H9 (cell line): ENCODE measurements around the gene PKD2L1. TPM values are rescaled to one million over a fixed set of nuclear protein-coding genes. Genes with fewer than 3 reads are reported as not detected.
"Not testable (repeated sequence)": the region's sequence is repeated elsewhere in the genome, so short reads cannot be mapped to it uniquely, and the experiment has no call there.

Experiments
- DNase-seq: peaks from one replicate; pipeline ENCODE4 v3.0.0-alpha.2; 2017
- H2AFZ ChIP-seq: one replicate; pipeline ENCODE4 v1.6.1; 2013; ENCODE audit warnings: mild to moderate bottlenecking, low read length, control low read depth, moderate library complexity
- H2AK5ac ChIP-seq: 2 replicates; pipeline ENCODE4 v1.6.1; 2013; ENCODE audit warnings: low read length, control low read depth, mixed read lengths; ENCODE audit not compliant: insufficient read length
- H2BK120ac ChIP-seq: one replicate; pipeline ENCODE4 v1.6.1; 2013; ENCODE audit warnings: low read depth, mild to moderate bottlenecking, low read length, control low read depth, inconsistent platforms; ENCODE audit not compliant: poor library complexity, severe bottlenecking
- H2BK12ac ChIP-seq: 2 replicates; pipeline ENCODE4 v1.6.1; 2013; ENCODE audit warnings: low read length, control low read depth, mixed read lengths, low read depth; ENCODE audit not compliant: insufficient read length
- H2BK15ac ChIP-seq: 2 replicates; pipeline ENCODE4 v1.6.1; 2013; ENCODE audit warnings: low read depth, low read length, control low read depth
- H2BK20ac ChIP-seq: one replicate; pipeline ENCODE4 v1.6.1; 2013; ENCODE audit warnings: low read depth, mild to moderate bottlenecking, low read length, control low read depth, inconsistent platforms; ENCODE audit not compliant: poor library complexity, severe bottlenecking
- H2BK5ac ChIP-seq: 2 replicates; pipeline ENCODE4 v1.6.1; 2013; ENCODE audit warnings: low read length, control low read depth, mixed read lengths; ENCODE audit not compliant: insufficient read length
- H3K14ac ChIP-seq: 2 replicates; pipeline ENCODE4 v1.6.1; 2013; ENCODE audit warnings: low read length, control low read depth; ENCODE audit not compliant: insufficient read depth
- H3K18ac ChIP-seq: 2 replicates; pipeline ENCODE4 v1.6.1; 2013; ENCODE audit warnings: low read depth, mild to moderate bottlenecking, mixed read lengths, low read length, control low read depth; ENCODE audit not compliant: insufficient read length
- H3K23ac ChIP-seq: 2 replicates; pipeline ENCODE4 v1.6.1; 2013; ENCODE audit warnings: low read length, control low read depth, mixed read lengths, low read depth; ENCODE audit not compliant: insufficient read length
- H3K23me2 ChIP-seq: 2 replicates; pipeline ENCODE4 v1.6.1; 2013; ENCODE audit warnings: low read depth, mild to moderate bottlenecking, mixed read lengths, low read length, control low read depth; ENCODE audit not compliant: insufficient read length, poor library complexity, severe bottlenecking
- H3K27ac ChIP-seq: 2 replicates; pipeline ENCODE4 v1.5.1; 2013; ENCODE audit warnings: low read length, control low read depth, mixed read lengths, low read depth; ENCODE audit not compliant: insufficient read length
- H3K27me3 ChIP-seq: 2 replicates; pipeline ENCODE4 v1.6.1; 2013; ENCODE audit warnings: low read length, control low read depth, inconsistent platforms; ENCODE audit not compliant: insufficient read depth
- H3K4ac ChIP-seq: 2 replicates; pipeline ENCODE4 v1.6.1; 2013; ENCODE audit warnings: low read depth, mild to moderate bottlenecking, control low read depth, inconsistent platforms, low read length, moderate library complexity
- H3K4me1 ChIP-seq: 2 replicates; pipeline ENCODE4 v1.6.1; 2013; ENCODE audit warnings: low read length, control low read depth, inconsistent platforms; ENCODE audit not compliant: insufficient read depth
- H3K4me2 ChIP-seq: 2 replicates; pipeline ENCODE4 v1.6.1; 2013; ENCODE audit warnings: low read length, control low read depth, mixed read lengths; ENCODE audit not compliant: insufficient read length, insufficient read depth
- H3K56ac ChIP-seq: 2 replicates; pipeline ENCODE4 v1.6.1; 2013; ENCODE audit warnings: low read depth, mild to moderate bottlenecking, mixed read lengths, low read length, control low read depth; ENCODE audit not compliant: insufficient read length
- H3K79me1 ChIP-seq: 2 replicates; pipeline ENCODE4 v1.6.1; 2013; ENCODE audit warnings: low read depth, mild to moderate bottlenecking, moderate library complexity, low read length, control low read depth, inconsistent platforms; ENCODE audit not compliant: insufficient read depth, poor library complexity, severe bottlenecking
- H3K79me2 ChIP-seq: 2 replicates; pipeline ENCODE4 v1.6.1; 2013; ENCODE audit warnings: low read length, control low read depth, inconsistent platforms; ENCODE audit not compliant: insufficient read depth
- H3K9ac ChIP-seq: 2 replicates; pipeline ENCODE4 v1.6.1; 2013; ENCODE audit warnings: low read length, control low read depth, mixed read lengths; ENCODE audit not compliant: insufficient read length; ENCODE audit errors: extremely low read depth
- H3K9me3 ChIP-seq: one replicate; pipeline ENCODE4 v1.6.1; 2013; ENCODE audit warnings: low read depth, low read length, inconsistent platforms; ENCODE audit not compliant: control insufficient read depth
- H3T11ph ChIP-seq: one replicate; pipeline ENCODE4 v1.6.1; 2013; ENCODE audit warnings: mild to moderate bottlenecking, low read length, control low read depth, inconsistent platforms
- H4K20me1 ChIP-seq: one replicate; pipeline ENCODE4 v1.6.1; 2013; ENCODE audit not compliant: control insufficient read depth, insufficient read length, insufficient read depth
- H4K5ac ChIP-seq: 2 replicates; pipeline ENCODE4 v1.6.1; 2013; ENCODE audit warnings: low read depth, mild to moderate bottlenecking, mixed read lengths, low read length, control low read depth; ENCODE audit not compliant: insufficient read length
- H4K8ac ChIP-seq: replicated peaks from 2 replicates; pipeline ENCODE4 v1.6.1; 2013; ENCODE audit warnings: low read length, control low read depth, mixed read lengths, low read depth; ENCODE audit not compliant: insufficient read length
- H4K91ac ChIP-seq: 2 replicates; pipeline ENCODE4 v1.6.1; 2013; ENCODE audit warnings: low read depth, mild to moderate bottlenecking, moderate library complexity, mixed read lengths, low read length, control low read depth; ENCODE audit not compliant: insufficient read length
- H3K27ac Mint-ChIP-seq, 3 experiments: 2 replicates in 2 of 3; 3 replicates in 1 of 3; pipeline ENCODE4 v1.8.0; 2020 to 2021; ENCODE audit warnings: mixed read lengths in 3 of 3, mild to moderate bottlenecking in 1 of 3, moderate library complexity in 1 of 3
- H3K27me3 Mint-ChIP-seq: 2 replicates; pipeline ENCODE4 v1.8.0; 2021; ENCODE audit warnings: low read depth, mild to moderate bottlenecking, moderate library complexity, mixed read lengths
- H3K36me3 Mint-ChIP-seq, 3 experiments: 2 replicates in 2 of 3; 3 replicates in 1 of 3; pipeline ENCODE4 v1.8.0; 2020 to 2021; ENCODE audit warnings: low read depth in 3 of 3, mixed read lengths in 3 of 3; ENCODE audit not compliant: insufficient read depth in 1 of 3
- H3K4me1 Mint-ChIP-seq, 2 experiments: 2 replicates each; pipeline ENCODE4 v1.8.0; 2020; ENCODE audit warnings: mixed read lengths in 2 of 2
- H3K4me3 Mint-ChIP-seq, 2 experiments: 2 replicates in 1 of 2; 3 replicates in 1 of 2; pipeline ENCODE4 v1.8.0; 2020 to 2021; ENCODE audit warnings: mild to moderate bottlenecking in 2 of 2, mixed read lengths in 2 of 2, moderate library complexity in 1 of 2
- H3K9me3 Mint-ChIP-seq, 2 experiments: 2 replicates in 1 of 2; 3 replicates in 1 of 2; pipeline ENCODE4 v1.8.0; 2020; ENCODE audit warnings: mild to moderate bottlenecking in 2 of 2, mixed read lengths in 2 of 2, moderate library complexity in 1 of 2
- WGBS: extraction: QIAGEN DNeasy Blood & Tissue Kit; methylation state at CpG from one replicate; pipeline ENCODE4 v1.1.7; 2013; ENCODE audit warnings: missing lambda C conversion rate, low lambda C conversion rate, mixed read lengths; ENCODE audit not compliant: insufficient read length; ENCODE audit errors: extremely low coverage; 5-methylcytosine and 5-hydroxymethylcytosine counted together
- total RNA-seq: library from RNA; stranded (reverse); gene quantifications from 2 replicates; pipeline ENCODE4 v1.2.1, GENCODE V29; 2021
- TF ChIP-seq, protein P1 (sequence below): fragments of 200-600 bp; sonication (generic); conservative IDR thresholded peaks from 3 replicates; pipeline ENCODE4 v1.8.0; 2021; ENCODE audit warnings: antibody characterized with exemption, mild to moderate bottlenecking

Gene PKD2L1
- total RNA-seq, 1 experiment from 2014 or later, result 0.20 TPM

DNA sequence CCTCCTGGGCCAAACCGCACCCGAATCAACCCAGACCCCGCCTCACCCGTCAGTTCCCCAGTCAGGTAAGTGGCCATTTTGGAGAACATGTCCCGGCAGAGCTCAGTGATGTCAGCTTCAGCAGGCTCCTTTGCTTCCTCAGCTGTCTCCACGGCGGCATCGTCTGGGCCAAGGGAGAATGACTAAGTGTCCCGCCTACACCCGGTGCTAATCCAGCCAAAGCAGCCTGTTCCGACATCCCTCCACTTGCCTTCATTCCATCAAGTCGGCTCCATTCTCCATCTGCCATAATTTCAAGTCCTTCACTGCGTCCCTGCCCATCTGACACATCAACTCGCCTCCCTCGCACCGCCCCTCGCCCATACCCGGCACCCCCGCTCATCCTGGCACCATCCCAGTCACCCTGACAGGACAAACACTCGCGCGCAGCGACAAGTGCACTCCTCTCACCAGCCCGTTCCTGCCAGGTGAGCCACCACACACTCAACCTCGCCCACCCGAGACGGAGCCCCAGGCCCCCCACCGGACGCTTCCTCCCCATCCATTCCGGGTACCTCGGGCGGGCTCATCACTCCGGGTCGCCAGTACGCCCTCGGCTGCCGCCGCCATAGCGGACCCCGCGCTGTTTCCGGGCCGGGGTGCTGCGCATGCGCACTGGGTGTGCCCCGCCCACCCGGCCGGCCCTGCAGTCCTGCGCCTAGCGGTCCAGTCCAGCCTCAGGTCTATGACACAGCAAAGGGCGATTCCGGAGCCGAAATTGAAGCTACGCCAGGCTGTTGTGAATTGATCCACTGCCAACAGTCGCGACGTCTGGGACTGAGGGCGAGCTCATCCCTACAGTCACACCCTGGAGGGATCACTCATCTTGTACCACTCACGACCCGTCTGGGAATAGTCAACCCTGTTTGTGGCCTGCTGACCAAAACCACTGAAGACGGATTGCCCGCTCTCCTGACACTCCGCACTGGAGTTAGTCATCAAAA is 43.7 kb downstream of the PKD2L1 start, which contains the start of gene BLOC1S2:
Gene BLOC1S2 (minus strand): TSS at position 630 of the 983 bp plus-strand sequence. CDS start 21 bp downstream, at position 609.
- no peaks in the 10 kb centered on the region for H3K79me1 ChIP-seq
- no peak within 1 kb of the TSS for H3K27ac ChIP-seq
- peak within 1 kb of the TSS; percentile 66 for H2AFZ ChIP-seq
- peak within 1 kb of the TSS; percentile 11 for H2BK12ac ChIP-seq
- peaks cover 14 to 16% of the 10 kb centered on the region in 2 experiments for H3K4me1 Mint-ChIP-seq
- peak within 1 kb of the TSS; percentile 89 to 95 (median 92); a peak in 6 of 7 replicates for H3K27ac Mint-ChIP-seq
- H3K4ac ChIP-seq, result no peak within 1 kb of the TSS
- peak within 1 kb of the TSS; percentile 64 for H3K14ac ChIP-seq
- peaks cover 0 to 10% (median 10%) of the 10 kb centered on the region in 3 experiments; a peak in 5 of 7 replicates for H3K36me3 Mint-ChIP-seq
- H3K27me3 Mint-ChIP-seq, result peaks cover 5% of the 10 kb centered on the region
- H2BK15ac ChIP-seq, result no peak within 1 kb of the TSS
- WGBS, result no CpG with 5 or more reads among the region's 63 CpGs
- no peak within 1 kb of the TSS for H3K56ac ChIP-seq
- H3T11ph ChIP-seq, result no peak within 1 kb of the TSS
- peak; percentile 91 for DNase-seq
- TF ChIP-seq, protein P1, sequence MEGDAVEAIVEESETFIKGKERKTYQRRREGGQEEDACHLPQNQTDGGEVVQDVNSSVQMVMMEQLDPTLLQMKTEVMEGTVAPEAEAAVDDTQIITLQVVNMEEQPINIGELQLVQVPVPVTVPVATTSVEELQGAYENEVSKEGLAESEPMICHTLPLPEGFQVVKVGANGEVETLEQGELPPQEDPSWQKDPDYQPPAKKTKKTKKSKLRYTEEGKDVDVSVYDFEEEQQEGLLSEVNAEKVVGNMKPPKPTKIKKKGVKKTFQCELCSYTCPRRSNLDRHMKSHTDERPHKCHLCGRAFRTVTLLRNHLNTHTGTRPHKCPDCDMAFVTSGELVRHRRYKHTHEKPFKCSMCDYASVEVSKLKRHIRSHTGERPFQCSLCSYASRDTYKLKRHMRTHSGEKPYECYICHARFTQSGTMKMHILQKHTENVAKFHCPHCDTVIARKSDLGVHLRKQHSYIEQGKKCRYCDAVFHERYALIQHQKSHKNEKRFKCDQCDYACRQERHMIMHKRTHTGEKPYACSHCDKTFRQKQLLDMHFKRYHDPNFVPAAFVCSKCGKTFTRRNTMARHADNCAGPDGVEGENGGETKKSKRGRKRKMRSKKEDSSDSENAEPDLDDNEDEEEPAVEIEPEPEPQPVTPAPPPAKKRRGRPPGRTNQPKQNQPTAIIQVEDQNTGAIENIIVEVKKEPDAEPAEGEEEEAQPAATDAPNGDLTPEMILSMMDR, result no peak
- no peak within 1 kb of the TSS for H2AK5ac ChIP-seq
- no peaks in the 10 kb centered on the region for H3K9me3 ChIP-seq
- H3K4me3 Mint-ChIP-seq, result peak within 1 kb of the TSS; percentile 92 to 98
- no peaks in the 10 kb centered on the region for H4K20me1 ChIP-seq
- peak within 1 kb of the TSS; percentile 20 for H2BK5ac ChIP-seq
- peaks cover 9% of the 10 kb centered on the region; the same call in 1 of the 2 replicates for H3K79me2 ChIP-seq
- H3K23me2 ChIP-seq, result peaks cover 13% of the 10 kb centered on the region
- H4K91ac ChIP-seq, result no peak within 1 kb of the TSS
- H3K9me3 Mint-ChIP-seq, result no peaks in the 10 kb centered on the region
- peak within 1 kb of the TSS; percentile 76 for H3K18ac ChIP-seq
- no peaks in the 10 kb centered on the region; the same call in 1 of the 2 replicates for H3K4me1 ChIP-seq
- H3K27me3 ChIP-seq, result no peaks in the 10 kb centered on the region
- H4K5ac ChIP-seq, result peak within 1 kb of the TSS; percentile 73
- no peak within 1 kb of the TSS for H2BK20ac ChIP-seq
- H4K8ac ChIP-seq, result no peak within 1 kb of the TSS
- H3K9ac ChIP-seq, result peak within 1 kb of the TSS; percentile 71
- no peak within 1 kb of the TSS for H3K23ac ChIP-seq
- H2BK120ac ChIP-seq, result no peak within 1 kb of the TSS
- H3K4me2 ChIP-seq, result peak within 1 kb of the TSS; percentile 75

DNA sequence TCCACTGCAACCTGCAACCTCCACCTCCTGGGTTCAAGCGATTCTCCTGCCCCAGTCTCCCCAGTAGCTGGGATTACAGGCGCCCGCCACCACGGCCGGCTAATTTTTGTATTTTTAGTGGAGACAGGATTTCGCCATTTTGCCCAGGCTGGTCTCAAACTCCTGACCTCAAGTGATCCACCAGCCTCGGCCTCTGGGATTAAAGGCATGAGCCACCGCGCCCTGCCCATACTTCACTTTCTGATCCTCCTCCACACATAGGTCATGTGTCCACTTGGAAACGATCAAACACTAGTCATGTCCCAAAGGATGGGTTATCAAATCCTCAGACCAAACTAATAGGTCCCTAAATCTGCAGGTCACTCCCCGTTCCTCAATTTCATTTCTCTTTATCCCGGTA is 44.7 kb downstream of the PKD2L1 start:
- not testable (repeated sequence) for H2AK5ac ChIP-seq, H2BK12ac ChIP-seq, H2BK15ac ChIP-seq, DNase-seq, H2AFZ ChIP-seq, H3K9me3 ChIP-seq, H3K27ac ChIP-seq, H3K27me3 ChIP-seq, H3K18ac ChIP-seq, H2BK120ac ChIP-seq, H3K4ac ChIP-seq, H3K4me1 ChIP-seq, H2BK5ac ChIP-seq, H3T11ph ChIP-seq, H2BK20ac ChIP-seq, H3K14ac ChIP-seq, H3K79me2 ChIP-seq, H4K8ac ChIP-seq, H3K27me3 Mint-ChIP-seq, H3K56ac ChIP-seq, H3K23ac ChIP-seq, H4K91ac ChIP-seq, H4K5ac ChIP-seq, H3K79me1 ChIP-seq, H3K9me3 Mint-ChIP-seq, H4K20me1 ChIP-seq
- H3K27ac Mint-ChIP-seq, result peak overlapping the region in 2 of 3 experiments; percentile 89 to 92; a peak in 3 of 7 replicates
- Histone ChIP-seq H3K9ac (peak overlapping the region; percentile 40), H3K23me2 (peaks cover 13% of the 10 kb centered on the region), H3K4me2 (peak overlapping the region; percentile 75)
- no CpG with 5 or more reads among the region's 12 CpGs for WGBS
- H3K4me3 Mint-ChIP-seq, result peak overlapping the region; percentile 92 to 98
- H3K36me3 Mint-ChIP-seq, result peaks cover 7 to 18% (median 18%) of the 10 kb centered on the region in 3 experiments
- peaks cover 14 to 16% of the 10 kb centered on the region in 2 experiments for H3K4me1 Mint-ChIP-seq
